ENCODE measurements around the gene LYSMD4. TPM values are rescaled to one million over a fixed set of nuclear protein-coding genes. Genes with fewer than 3 reads are reported as not detected.
A peak's percentile ranks its signal among the peaks of the same experiment; 100 is the strongest.

Gene LYSMD4
- total RNA-seq, 1 experiment from 2014 or later = 14.9 TPM

DNA sequence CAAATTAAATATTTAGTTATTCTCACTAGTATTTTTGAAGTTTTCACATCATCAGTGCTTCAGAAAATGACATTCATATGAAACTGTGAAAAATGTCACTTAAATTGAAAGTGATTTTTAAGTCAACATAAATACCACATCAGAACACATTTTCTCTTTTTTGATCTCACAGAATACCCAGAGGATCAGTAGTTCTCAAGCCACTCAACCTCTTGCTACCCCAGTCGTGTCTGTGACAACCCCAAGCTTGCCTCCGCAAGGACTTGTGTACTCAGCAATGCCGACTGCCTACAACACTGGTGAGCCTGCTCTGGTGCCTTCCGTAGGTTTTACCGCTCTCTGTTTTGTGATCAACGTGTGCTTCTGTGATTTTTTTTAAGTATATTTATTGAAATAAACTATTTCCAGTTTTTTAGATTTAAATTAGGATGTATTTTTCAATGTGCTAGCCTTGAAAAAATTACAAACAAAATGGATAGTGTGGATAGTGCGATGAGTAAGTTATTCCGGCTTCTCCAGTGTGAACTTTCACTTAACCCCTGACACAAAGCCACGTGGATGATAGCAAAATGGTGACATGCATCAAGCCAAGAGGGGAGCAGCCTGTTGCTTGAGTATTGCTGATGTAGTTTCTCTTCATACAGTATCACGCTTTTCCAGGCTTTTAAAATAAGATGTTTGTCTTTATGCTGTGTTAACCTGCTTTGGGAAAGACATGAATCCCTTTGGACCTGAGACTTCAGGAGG, 26.5 kb downstream of the LYSMD4 start:
- DNase-seq (ENCODE audit: low spot score) = no peak
- no peak for TF ChIP-seq KAT7 (CRISPR knock-in tag; IDR thresholded peaks at IDR 0.05; ENCODE audit: borderline replicate concordance)
- TF ChIP-seq FOXJ3 (CRISPR knock-in tag; IDR thresholded peaks at IDR 0.05; ENCODE audit: borderline replicate concordance) = no peak
- TF ChIP-seq, protein P1, sequence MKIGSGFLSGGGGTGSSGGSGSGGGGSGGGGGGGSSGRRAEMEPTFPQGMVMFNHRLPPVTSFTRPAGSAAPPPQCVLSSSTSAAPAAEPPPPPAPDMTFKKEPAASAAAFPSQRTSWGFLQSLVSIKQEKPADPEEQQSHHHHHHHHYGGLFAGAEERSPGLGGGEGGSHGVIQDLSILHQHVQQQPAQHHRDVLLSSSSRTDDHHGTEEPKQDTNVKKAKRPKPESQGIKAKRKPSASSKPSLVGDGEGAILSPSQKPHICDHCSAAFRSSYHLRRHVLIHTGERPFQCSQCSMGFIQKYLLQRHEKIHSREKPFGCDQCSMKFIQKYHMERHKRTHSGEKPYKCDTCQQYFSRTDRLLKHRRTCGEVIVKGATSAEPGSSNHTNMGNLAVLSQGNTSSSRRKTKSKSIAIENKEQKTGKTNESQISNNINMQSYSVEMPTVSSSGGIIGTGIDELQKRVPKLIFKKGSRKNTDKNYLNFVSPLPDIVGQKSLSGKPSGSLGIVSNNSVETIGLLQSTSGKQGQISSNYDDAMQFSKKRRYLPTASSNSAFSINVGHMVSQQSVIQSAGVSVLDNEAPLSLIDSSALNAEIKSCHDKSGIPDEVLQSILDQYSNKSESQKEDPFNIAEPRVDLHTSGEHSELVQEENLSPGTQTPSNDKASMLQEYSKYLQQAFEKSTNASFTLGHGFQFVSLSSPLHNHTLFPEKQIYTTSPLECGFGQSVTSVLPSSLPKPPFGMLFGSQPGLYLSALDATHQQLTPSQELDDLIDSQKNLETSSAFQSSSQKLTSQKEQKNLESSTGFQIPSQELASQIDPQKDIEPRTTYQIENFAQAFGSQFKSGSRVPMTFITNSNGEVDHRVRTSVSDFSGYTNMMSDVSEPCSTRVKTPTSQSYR (CRISPR knock-in tag; IDR thresholded peaks at IDR 0.05) = no peak
- H3K27me3 Mint-ChIP-seq (ENCODE audit: low read depth) = no peaks in the 10 kb centered on the region
- no peak overlapping the region for H3K27ac Mint-ChIP-seq
- no peak for ATAC-seq
- peaks cover 8% of the 10 kb centered on the region for H3K36me3 Mint-ChIP-seq
- peaks cover 23% of the 10 kb centered on the region for H3K4me1 Mint-ChIP-seq
- ChIA-PET POLR2A (no interaction called here), CTCF (no interaction called here)
- no peaks in the 10 kb centered on the region for H3K9me3 Mint-ChIP-seq
- H3K4me3 Mint-ChIP-seq = no peak overlapping the region

DNA sequence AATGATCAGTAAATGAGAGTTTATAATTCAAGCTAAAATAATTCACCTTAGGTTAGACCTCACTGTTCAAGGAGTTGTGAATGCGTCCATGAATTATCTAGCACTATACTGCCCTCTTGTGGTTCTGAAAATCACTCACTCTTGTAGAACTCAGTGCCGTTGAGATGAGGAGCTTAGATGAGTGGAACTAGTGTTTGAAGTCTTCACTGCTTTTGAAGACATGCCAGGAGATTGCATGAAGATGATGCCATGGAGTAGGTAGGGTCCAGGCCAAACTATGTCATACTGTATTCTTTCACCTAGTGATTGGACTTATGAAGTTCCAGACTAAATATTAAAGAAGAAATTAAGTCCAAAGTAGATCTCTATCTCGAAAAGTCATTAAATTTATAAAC, 28.8 kb downstream of the LYSMD4 start:
- Mint-ChIP-seq H3K4me1 (peaks cover 22% of the 10 kb centered on the region), H3K36me3 (peaks cover 4% of the 10 kb centered on the region), H3K4me3 (no peak overlapping the region), H3K9me3 (no peaks in the 10 kb centered on the region), H3K27me3 (ENCODE audit: low read depth) (no peaks in the 10 kb centered on the region), H3K27ac (0 out of 2 replicates have a peak overlapping the region, but pooled peaks have one; percentile 0)
- ChIA-PET CTCF (interaction anchor here (0.6 to 2.7 kb wide), 92 partner anchors 9 to 599 kb away, joined by 3 to 80 read pairs (median 6); partner anchors contain the start of genes LRRC28, LYSMD4 and SYNM), POLR2A (interaction anchor here (0.5 to 0.9 kb wide), 3 partner anchors 29 to 138 kb away, joined by 3 to 5 read pairs (median 4); partner anchors contain the start of genes LYSMD4 and MEF2A)
- peak; percentile 84 for ATAC-seq
- no peak for TF ChIP-seq CREB1 (CRISPR knock-in tag; IDR thresholded peaks at IDR 0.05)
- TF ChIP-seq, protein P2, sequence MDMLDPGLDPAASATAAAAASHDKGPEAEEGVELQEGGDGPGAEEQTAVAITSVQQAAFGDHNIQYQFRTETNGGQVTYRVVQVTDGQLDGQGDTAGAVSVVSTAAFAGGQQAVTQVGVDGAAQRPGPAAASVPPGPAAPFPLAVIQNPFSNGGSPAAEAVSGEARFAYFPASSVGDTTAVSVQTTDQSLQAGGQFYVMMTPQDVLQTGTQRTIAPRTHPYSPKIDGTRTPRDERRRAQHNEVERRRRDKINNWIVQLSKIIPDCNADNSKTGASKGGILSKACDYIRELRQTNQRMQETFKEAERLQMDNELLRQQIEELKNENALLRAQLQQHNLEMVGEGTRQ (CRISPR knock-in tag; IDR thresholded peaks at IDR 0.05) = no peak
- TF ChIP-seq, protein P3, sequence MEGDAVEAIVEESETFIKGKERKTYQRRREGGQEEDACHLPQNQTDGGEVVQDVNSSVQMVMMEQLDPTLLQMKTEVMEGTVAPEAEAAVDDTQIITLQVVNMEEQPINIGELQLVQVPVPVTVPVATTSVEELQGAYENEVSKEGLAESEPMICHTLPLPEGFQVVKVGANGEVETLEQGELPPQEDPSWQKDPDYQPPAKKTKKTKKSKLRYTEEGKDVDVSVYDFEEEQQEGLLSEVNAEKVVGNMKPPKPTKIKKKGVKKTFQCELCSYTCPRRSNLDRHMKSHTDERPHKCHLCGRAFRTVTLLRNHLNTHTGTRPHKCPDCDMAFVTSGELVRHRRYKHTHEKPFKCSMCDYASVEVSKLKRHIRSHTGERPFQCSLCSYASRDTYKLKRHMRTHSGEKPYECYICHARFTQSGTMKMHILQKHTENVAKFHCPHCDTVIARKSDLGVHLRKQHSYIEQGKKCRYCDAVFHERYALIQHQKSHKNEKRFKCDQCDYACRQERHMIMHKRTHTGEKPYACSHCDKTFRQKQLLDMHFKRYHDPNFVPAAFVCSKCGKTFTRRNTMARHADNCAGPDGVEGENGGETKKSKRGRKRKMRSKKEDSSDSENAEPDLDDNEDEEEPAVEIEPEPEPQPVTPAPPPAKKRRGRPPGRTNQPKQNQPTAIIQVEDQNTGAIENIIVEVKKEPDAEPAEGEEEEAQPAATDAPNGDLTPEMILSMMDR (IDR thresholded peaks at IDR 0.05) = 0 out of 2 replicates have a peak, but pooled peaks have one; percentile 32
- TF ChIP-seq, protein P4, sequence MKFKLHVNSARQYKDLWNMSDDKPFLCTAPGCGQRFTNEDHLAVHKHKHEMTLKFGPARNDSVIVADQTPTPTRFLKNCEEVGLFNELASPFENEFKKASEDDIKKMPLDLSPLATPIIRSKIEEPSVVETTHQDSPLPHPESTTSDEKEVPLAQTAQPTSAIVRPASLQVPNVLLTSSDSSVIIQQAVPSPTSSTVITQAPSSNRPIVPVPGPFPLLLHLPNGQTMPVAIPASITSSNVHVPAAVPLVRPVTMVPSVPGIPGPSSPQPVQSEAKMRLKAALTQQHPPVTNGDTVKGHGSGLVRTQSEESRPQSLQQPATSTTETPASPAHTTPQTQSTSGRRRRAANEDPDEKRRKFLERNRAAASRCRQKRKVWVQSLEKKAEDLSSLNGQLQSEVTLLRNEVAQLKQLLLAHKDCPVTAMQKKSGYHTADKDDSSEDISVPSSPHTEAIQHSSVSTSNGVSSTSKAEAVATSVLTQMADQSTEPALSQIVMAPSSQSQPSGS (CRISPR knock-in tag; IDR thresholded peaks at IDR 0.05; ENCODE audit: borderline replicate concordance, low read depth) = no peak
- no peak for DNase-seq (ENCODE audit: low spot score)

DNA sequence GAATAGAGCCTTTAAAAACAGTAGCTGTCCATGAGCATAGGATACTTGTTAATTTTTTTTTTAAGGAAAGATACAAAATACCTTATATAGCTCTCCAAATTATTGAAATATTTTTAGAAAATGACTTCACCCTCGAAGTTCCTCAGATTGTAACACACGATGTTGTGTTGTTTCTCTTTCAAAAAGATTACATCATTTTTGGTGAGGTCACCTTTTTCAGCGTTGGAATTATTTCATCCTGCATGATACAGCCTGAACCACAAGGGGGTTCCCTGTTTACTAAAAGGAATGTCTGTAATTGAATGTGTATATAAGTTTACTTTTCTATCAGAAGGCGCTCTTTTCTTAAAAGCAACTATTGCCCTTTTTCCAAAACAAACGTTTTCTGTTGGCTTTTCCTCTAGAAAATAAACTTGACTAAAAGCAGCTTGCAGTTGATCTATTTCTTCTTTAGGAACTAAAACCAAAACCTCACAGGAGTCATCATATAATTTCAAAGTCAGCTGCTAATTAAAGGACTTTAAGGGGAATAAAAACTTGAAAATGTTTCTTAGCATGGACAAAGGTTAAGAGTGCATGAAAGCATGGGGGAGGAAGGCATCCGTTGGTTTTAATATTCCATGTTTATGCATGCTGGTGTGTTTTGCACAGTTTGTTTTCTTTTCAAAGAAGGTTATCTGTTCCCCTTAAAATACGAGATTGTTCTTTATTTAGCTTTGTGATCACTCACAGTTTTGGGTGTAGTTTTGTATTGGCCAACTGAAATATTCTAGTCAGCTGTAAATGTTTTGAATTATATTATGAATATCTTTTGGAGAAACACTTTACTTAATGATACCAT, 29.4 kb downstream of the LYSMD4 start:
- Mint-ChIP-seq H3K4me1 (peaks cover 18% of the 10 kb centered on the region), H3K4me3 (no peak overlapping the region), H3K9me3 (no peaks in the 10 kb centered on the region), H3K27ac (peak overlapping the region; percentile 66), H3K36me3 (peaks cover 2% of the 10 kb centered on the region; the same call in 1 of the 2 replicates), H3K27me3 (ENCODE audit: low read depth) (no peaks in the 10 kb centered on the region)
- TF ChIP-seq GABPB1 (CRISPR knock-in tag; IDR thresholded peaks at IDR 0.05) = peak; percentile 70
- TF ChIP-seq, protein P5, sequence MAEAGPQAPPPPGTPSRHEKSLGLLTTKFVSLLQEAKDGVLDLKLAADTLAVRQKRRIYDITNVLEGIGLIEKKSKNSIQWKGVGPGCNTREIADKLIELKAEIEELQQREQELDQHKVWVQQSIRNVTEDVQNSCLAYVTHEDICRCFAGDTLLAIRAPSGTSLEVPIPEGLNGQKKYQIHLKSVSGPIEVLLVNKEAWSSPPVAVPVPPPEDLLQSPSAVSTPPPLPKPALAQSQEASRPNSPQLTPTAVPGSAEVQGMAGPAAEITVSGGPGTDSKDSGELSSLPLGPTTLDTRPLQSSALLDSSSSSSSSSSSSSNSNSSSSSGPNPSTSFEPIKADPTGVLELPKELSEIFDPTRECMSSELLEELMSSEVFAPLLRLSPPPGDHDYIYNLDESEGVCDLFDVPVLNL (CRISPR knock-in tag; IDR thresholded peaks at IDR 0.05; ENCODE audit: borderline replicate concordance, low read depth) = no peak
- ATAC-seq (peak; percentile 40; the same call in 1 of the 2 replicates), DNase-seq (ENCODE audit: low spot score) (no peak)
- CTCF ChIA-PET = interaction anchor here (0.6 to 2.7 kb wide), 84 partner anchors 8 to 599 kb away, joined by 3 to 80 read pairs (median 6); partner anchors contain the start of genes LRRC28, LYSMD4 and SYNM
- POLR2A ChIA-PET = interaction anchor here (0.5 to 0.9 kb wide), 4 partner anchors 30 to 203 kb away, joined by 3 to 7 read pairs (median 4); partner anchors contain the start of genes LYSMD4 and MEF2A
